ENCODE measurements around the gene FAM53B. TPM values are rescaled to one million over a fixed set of nuclear protein-coding genes. Genes with fewer than 3 reads are reported as not detected.

Gene FAM53B
- total RNA-seq, 2 experiments from 2014 or later, result 33.5 to 45.5 TPM

- ATAC-seq, result no peak
- CTCF ChIA-PET, result interaction anchor here (0.9 to 7.5 kb wide), 7 partner anchors 11 to 88 kb away, joined by 3 to 62 read pairs (median 5); no protein-coding TSS in a partner anchor
- peaks cover 14% of the 10 kb centered on the region for H3K36me3 Mint-ChIP-seq
- peak overlapping the region; percentile 83 for H3K27ac Mint-ChIP-seq
- no peak overlapping the region for H3K4me3 Mint-ChIP-seq
- peaks cover 81% of the 10 kb centered on the region for H3K4me1 Mint-ChIP-seq
- no peaks in the 10 kb centered on the region for H3K9me3 Mint-ChIP-seq (ENCODE audit: low read depth)
- H3K27me3 Mint-ChIP-seq, result no peaks in the 10 kb centered on the region
- no peak for DNase-seq
Measured at GRCh38 chr10:124652701-124653100, 91.5 kb downstream of the FAM53B start.

- H3K27me3 Mint-ChIP-seq, result no peaks in the 10 kb centered on the region
- DNase-seq (no peak), ATAC-seq (no peak)
- H3K4me1 Mint-ChIP-seq, result peaks cover 81% of the 10 kb centered on the region
- H3K9me3 Mint-ChIP-seq (ENCODE audit: low read depth), result no peaks in the 10 kb centered on the region
- CTCF ChIA-PET, result interaction anchor here (0.9 to 7.5 kb wide), 5 partner anchors 11 to 65 kb away, joined by 3 to 62 read pairs (median 3); no protein-coding TSS in a partner anchor
- H3K4me3 Mint-ChIP-seq, result no peak overlapping the region
- H3K36me3 Mint-ChIP-seq, result peaks cover 14% of the 10 kb centered on the region
- peak overlapping the region; percentile 83 for H3K27ac Mint-ChIP-seq
Measured at GRCh38 chr10:124652200-124652599, 92.0 kb downstream of the FAM53B start.

DNA sequence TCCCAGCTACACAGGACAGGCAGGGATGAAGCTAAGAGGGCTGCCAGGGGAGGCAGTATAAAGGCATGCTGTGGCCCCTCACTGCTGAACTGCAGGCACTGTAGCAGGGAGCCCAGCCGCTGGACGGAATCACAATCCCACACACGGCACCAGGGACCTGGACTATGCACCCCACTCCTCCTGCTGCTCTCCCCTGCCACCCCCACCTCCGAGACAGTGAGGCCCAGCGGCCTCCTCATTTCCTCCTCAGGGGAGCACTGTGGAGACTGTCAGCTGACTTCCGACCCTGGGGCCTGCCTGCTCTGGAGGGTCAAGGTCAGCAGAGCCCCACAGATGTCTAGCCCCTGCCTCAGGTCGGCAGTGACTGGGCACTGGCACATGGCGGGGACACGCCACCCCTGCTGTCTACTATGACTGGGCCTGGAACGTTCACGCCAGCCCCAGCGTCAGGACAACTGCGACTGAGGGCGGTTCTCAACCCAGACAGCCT is 92.7 kb downstream of the FAM53B start:
- Mint-ChIP-seq H3K9me3 (ENCODE audit: low read depth) (no peaks in the 10 kb centered on the region), H3K4me3 (peak overlapping the region; percentile 51), H3K36me3 (peaks cover 12% of the 10 kb centered on the region), H3K27me3 (no peaks in the 10 kb centered on the region), H3K27ac (peak overlapping the region; percentile 83), H3K4me1 (peaks cover 85% of the 10 kb centered on the region)
- CTCF ChIA-PET, result interaction anchor here (0.7 to 7.5 kb wide), 9 partner anchors 20 to 89 kb away, joined by 3 to 70 read pairs (median 30); no protein-coding TSS in a partner anchor
- ATAC-seq (peak; percentile 20), DNase-seq (no peak)

GRCh38 chr10:124650820-124651401 is 93.3 kb downstream of the FAM53B start:
- DNase-seq, result peak; percentile 92
- Mint-ChIP-seq H3K27me3 (no peaks in the 10 kb centered on the region), H3K9me3 (ENCODE audit: low read depth) (no peaks in the 10 kb centered on the region), H3K4me1 (peaks cover 88% of the 10 kb centered on the region), H3K4me3 (peak overlapping the region; percentile 51), H3K36me3 (peaks cover 11% of the 10 kb centered on the region), H3K27ac (peak overlapping the region; percentile 83)
- CTCF ChIA-PET, result interaction anchor here (0.7 to 7.5 kb wide), 9 partner anchors 21 to 90 kb away, joined by 3 to 70 read pairs (median 30); no protein-coding TSS in a partner anchor
- peak; percentile 57 for ATAC-seq

DNA sequence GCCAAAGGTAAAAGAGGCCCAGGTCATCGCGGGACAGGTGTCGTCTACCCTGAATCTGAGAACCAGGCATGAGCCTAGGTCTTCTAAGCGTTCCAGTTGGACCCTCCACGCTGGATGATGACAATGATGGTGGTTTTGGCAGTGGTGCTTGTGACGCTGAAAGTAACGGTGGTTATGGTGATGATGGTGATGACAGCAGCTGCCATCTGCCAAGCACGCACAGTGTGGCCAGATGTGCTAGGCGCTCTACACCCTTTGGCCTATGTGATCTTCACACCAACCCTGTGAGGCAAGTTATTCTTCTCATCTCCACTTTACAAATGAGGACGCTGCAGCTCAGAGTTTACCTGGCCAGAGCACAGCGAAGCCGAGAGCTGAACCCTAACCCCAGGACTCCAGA is 93.9 kb downstream of the FAM53B start:
- peaks cover 8% of the 10 kb centered on the region for H3K36me3 Mint-ChIP-seq
- CTCF ChIA-PET, result interaction anchor here (1.6 to 7.5 kb wide), 7 partner anchors 22 to 90 kb away, joined by 7 to 70 read pairs (median 30); no protein-coding TSS in a partner anchor
- H3K4me3 Mint-ChIP-seq, result peak overlapping the region; percentile 51
- ATAC-seq, result no peak
- peaks cover 88% of the 10 kb centered on the region for H3K4me1 Mint-ChIP-seq
- peak overlapping the region; percentile 83 for H3K27ac Mint-ChIP-seq
- DNase-seq, result peak; percentile 60
- no peaks in the 10 kb centered on the region for H3K27me3 Mint-ChIP-seq
- no peaks in the 10 kb centered on the region for H3K9me3 Mint-ChIP-seq (ENCODE audit: low read depth)

DNA sequence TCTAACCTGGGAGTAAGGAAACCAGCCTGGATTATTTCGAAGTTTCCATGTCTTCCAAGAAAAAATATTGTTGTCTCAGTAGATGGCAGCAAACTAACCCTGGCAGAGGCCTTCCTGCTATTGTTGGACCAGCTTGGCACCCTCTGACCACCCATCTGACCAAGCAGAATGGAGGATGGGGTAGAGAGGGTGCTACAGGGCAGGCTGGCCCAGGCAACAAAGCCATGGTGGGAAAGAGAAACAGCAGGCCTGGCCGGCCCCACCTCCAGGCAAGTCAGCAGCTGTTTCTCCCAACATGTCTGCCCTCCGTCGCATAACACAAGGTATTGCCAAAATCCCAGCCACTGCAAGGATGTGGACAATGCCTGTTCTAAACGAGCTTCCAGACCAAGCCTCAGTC is 95.0 kb downstream of the FAM53B start:
- Mint-ChIP-seq H3K4me3 (no peak overlapping the region), H3K9me3 (ENCODE audit: low read depth) (no peaks in the 10 kb centered on the region), H3K27ac (peak overlapping the region; percentile 92), H3K27me3 (no peaks in the 10 kb centered on the region), H3K36me3 (peaks cover 7% of the 10 kb centered on the region), H3K4me1 (peaks cover 84% of the 10 kb centered on the region)
- DNase-seq (no peak), ATAC-seq (no peak)
- CTCF ChIA-PET, result interaction anchor here (0.7 to 7.5 kb wide), 19 partner anchors 9 to 109 kb away, joined by 3 to 70 read pairs (median 8); no protein-coding TSS in a partner anchor

- peak overlapping the region; percentile 54 for H3K4me3 Mint-ChIP-seq
- DNase-seq (peak; percentile 83), ATAC-seq (peak; percentile 45)
- H3K9me3 Mint-ChIP-seq (ENCODE audit: low read depth), result no peaks in the 10 kb centered on the region
- no peaks in the 10 kb centered on the region for H3K27me3 Mint-ChIP-seq
- H3K27ac Mint-ChIP-seq, result peak overlapping the region; percentile 92
- CTCF ChIA-PET, result interaction anchor here (0.8 to 7.5 kb wide), 20 partner anchors 10 to 109 kb away, joined by 3 to 70 read pairs (median 8); no protein-coding TSS in a partner anchor
- peaks cover 7% of the 10 kb centered on the region for H3K36me3 Mint-ChIP-seq
- H3K4me1 Mint-ChIP-seq, result peaks cover 82% of the 10 kb centered on the region
Measured at GRCh38 chr10:124648738-124649137, 95.4 kb downstream of the FAM53B start.

- peak; percentile 5 for ATAC-seq
- CTCF ChIA-PET, result interaction anchor here (0.7 to 7.5 kb wide), 21 partner anchors 10 to 118 kb away, joined by 3 to 70 read pairs (median 9); no protein-coding TSS in a partner anchor
- peak overlapping the region; percentile 92 for H3K27ac Mint-ChIP-seq
Measured at GRCh38 chr10:124648131-124648475, 96.1 kb downstream of the FAM53B start.

GRCh38 chr10:124647421-124648130 is 96.6 kb downstream of the FAM53B start:
- H3K9me3 Mint-ChIP-seq (ENCODE audit: low read depth), result no peaks in the 10 kb centered on the region
- DNase-seq (peak; percentile 91), ATAC-seq (peak; percentile 72)
- H3K27ac Mint-ChIP-seq, result peak overlapping the region; percentile 92
- H3K27me3 Mint-ChIP-seq, result no peaks in the 10 kb centered on the region
- peaks cover 9% of the 10 kb centered on the region for H3K36me3 Mint-ChIP-seq
- CTCF ChIA-PET, result interaction anchor here (0.7 to 7.5 kb wide), 22 partner anchors 10 to 117 kb away, joined by 3 to 70 read pairs (median 8); no protein-coding TSS in a partner anchor
- peak overlapping the region; percentile 54 for H3K4me3 Mint-ChIP-seq
- peaks cover 81% of the 10 kb centered on the region for H3K4me1 Mint-ChIP-seq

More at GRCh38 chr10:124648131-124648475, 96.1 kb downstream of the FAM53B start:
- Mint-ChIP-seq H3K36me3 (peaks cover 7% of the 10 kb centered on the region), H3K27me3 (no peaks in the 10 kb centered on the region), H3K9me3 (ENCODE audit: low read depth) (no peaks in the 10 kb centered on the region), H3K4me3 (peak overlapping the region; percentile 54), H3K4me1 (peaks cover 81% of the 10 kb centered on the region)
- DNase-seq, result no peak

DNA sequence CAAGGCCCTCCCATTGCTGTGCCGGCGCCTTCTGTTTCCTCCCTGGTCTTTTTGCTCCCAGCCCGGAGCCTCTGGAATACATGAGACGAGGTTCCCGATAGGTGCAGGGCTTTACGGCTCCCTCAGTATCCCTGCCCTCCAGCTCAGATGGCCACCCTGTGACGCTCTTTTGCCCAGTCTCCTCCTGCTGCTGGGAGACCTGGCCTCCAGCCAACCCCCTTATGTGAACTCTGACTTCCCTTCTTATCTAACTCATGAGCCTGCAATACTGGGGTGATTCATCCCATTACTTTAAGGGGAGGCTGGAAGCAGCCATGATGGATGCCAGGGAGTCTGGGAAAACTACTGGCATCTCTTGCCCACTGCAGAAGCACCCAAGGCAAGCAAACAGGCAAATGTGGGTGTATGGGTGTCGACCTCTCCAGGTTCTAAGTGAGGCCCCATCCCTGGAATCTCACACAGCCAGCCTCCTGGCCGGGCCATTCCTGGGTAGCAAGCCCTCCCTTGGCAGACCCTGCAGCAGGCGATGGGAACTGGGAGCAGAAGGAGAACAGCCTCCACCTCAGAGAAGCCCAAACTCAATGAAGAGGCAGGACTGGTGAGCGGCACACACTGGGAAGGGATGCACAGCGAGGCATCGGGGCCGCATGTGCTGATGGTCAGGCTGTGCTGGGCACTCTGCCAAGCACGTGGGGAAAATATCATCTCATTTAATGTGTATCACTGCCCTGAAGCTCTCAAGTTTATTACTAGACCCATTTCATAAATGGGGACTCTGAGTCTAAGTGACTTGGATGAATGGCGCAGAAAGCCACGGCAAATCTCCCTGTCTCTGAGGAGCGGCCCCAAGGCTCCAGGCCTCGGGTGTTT is 97.5 kb downstream of the FAM53B start:
- peaks cover 80% of the 10 kb centered on the region for H3K4me1 Mint-ChIP-seq
- peak overlapping the region; percentile 92 for H3K27ac Mint-ChIP-seq
- no peaks in the 10 kb centered on the region for H3K9me3 Mint-ChIP-seq (ENCODE audit: low read depth)
- ATAC-seq, result no peak
- DNase-seq, result no peak
- CTCF ChIA-PET, result interaction anchor here (1.1 to 7.5 kb wide), 20 partner anchors 9 to 117 kb away, joined by 3 to 70 read pairs (median 10); no protein-coding TSS in a partner anchor
- H3K27me3 Mint-ChIP-seq, result no peaks in the 10 kb centered on the region
- H3K4me3 Mint-ChIP-seq, result no peak overlapping the region
- peaks cover 9% of the 10 kb centered on the region for H3K36me3 Mint-ChIP-seq

DNA sequence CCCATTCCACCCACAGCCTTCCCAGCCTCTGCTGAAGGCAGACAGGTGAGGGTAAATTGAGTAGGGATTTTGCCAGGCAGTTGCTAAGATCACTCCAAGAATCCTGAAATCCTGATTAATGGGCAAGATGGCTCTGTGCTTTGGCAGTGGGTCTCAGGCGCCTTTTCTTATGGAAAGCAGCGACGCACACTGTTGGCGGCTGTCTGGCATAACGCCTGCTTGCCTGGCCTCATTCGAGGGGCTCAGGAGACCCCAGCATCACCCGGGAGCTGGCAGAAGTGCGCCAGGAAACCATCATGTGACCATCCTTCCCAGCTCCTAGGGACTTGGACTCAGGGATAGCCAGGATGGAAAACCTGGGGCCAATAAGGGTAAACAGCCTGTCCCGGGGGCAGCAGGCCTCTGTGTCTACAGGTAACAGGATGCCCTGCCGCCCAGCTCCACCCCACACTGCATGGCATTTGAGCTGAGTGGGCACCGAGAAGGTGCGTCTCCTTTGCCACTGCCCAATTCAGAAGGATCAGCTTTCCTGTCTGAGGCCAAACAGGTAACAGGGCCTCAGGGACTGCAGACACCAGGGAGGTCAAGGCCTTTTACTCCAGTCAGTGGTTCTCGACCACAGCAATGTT is 98.6 kb downstream of the FAM53B start:
- H3K4me3 Mint-ChIP-seq, result no peak overlapping the region
- no peaks in the 10 kb centered on the region for H3K27me3 Mint-ChIP-seq
- CTCF ChIA-PET, result interaction anchor here (1.1 to 7.5 kb wide), 4 partner anchors 18 to 96 kb away, joined by 3 to 62 read pairs (median 19); no protein-coding TSS in a partner anchor
- H3K27ac Mint-ChIP-seq, result no peak overlapping the region
- DNase-seq (no peak), ATAC-seq (no peak)
- no peaks in the 10 kb centered on the region for H3K9me3 Mint-ChIP-seq (ENCODE audit: low read depth)
- peaks cover 80% of the 10 kb centered on the region for H3K4me1 Mint-ChIP-seq
- H3K36me3 Mint-ChIP-seq, result peaks cover 8% of the 10 kb centered on the region

DNA sequence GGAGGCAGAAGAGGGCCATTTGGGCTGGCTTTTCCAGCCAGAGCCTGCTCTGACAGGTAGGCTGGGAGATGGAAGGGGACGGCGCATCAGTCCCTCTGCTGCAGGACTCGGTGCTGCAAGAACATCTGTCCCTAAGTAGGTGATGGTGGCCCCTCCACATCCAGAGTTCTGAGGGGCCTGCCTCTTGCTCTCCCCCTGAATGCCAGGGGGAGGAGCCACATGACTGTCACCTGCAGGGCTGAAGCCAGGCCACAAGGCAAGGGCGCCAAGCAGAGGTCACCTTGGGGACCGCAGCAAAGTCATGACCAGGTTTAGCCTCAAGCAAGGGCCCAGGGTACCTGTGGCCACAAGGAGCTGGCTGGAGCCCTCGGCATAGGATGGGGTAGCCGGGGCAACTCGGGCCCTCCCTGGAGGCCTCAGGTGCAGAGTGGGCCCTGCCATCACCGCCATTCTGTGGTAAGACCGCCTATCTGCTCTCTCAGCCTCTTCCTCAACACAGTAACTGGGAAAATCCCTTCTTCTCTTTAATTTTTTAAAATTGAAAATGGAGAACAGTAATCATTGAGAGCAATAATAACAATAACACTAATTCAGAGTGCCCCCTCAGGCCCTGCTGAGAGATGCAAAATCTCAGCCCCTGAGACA is 99.3 kb downstream of the FAM53B start:
- no peaks in the 10 kb centered on the region for H3K27me3 Mint-ChIP-seq
- H3K4me3 Mint-ChIP-seq, result no peak overlapping the region

More for the DNA sequence above, 99.3 kb downstream of the FAM53B start:
- no peak for DNase-seq
- ATAC-seq, result no peak
- Mint-ChIP-seq H3K27ac (no peak overlapping the region), H3K4me1 (peaks cover 77% of the 10 kb centered on the region), H3K36me3 (peaks cover 4% of the 10 kb centered on the region), H3K9me3 (ENCODE audit: low read depth) (no peaks in the 10 kb centered on the region)
- CTCF ChIA-PET, result interaction anchor here (4.3 kb wide), 1 partner anchor 97 kb away, joined by 28 read pairs; no protein-coding TSS in a partner anchor

All from activated CD8-positive, alpha-beta memory T cell treated with anti-CD3 and anti-CD28 coated beads, Interleukin-2, amount 10 ng/mL, durations not matched to agents 7 days and 5 days (primary cell).